Endothelial cell of umbilical vein (primary cell): ENCODE data around the gene GUK1. TPM values are rescaled to one million over a fixed set of nuclear protein-coding genes. Genes with fewer than 3 reads are reported as not detected.

ENCODE experiments used
- BruUV-seq: library from RNA; stranded (reverse); fragments of 400-500 nt; replicated peaks from 2 replicates; lab custom pipeline; 2021; lab: Mats Ljungman, UMichigan
- CTCF ChIA-PET: fragments of 300-600, 350-600 bp; sonication (Branson Sonifier 250); formaldehyde crosslinking; loops from one replicate; lab custom pipeline; 2021; ENCODE audit warnings: antibody characterized with exemption, inconsistent platforms; lab: Charles Lee
- POLR2A ChIA-PET: fragments of 300-600, 350-600 bp; sonication (Branson Sonifier 250); formaldehyde crosslinking; loops from one replicate; lab custom pipeline; 2021; ENCODE audit warnings: antibody characterized with exemption, inconsistent platforms; lab: Charles Lee
- DNase-seq: peaks from one replicate; pipeline ENCODE4 v3.0.0-alpha.2; 2011; ENCODE audit warnings: low read depth, low spot score
- FAIRE-seq: peaks from 2 replicates; lab custom pipeline; 2011; peaks lifted over from hg19 to GRCh38; lab: Jason Lieb, UNC
- H2AFZ ChIP-seq: 2 replicates; pipeline ENCODE4 v1.6.0; 2012; ENCODE audit warnings: low read depth, low read length, control low read depth, inconsistent platforms
- H3K27ac ChIP-seq: 2 replicates; pipeline ENCODE4 v1.5.1; 2011; ENCODE audit warnings: low read depth, mild to moderate bottlenecking, control low read depth, low read length, moderate library complexity; ENCODE audit not compliant: insufficient read depth
- H3K27me3 ChIP-seq, 2 experiments: 2 replicates each; pipeline versions ENCODE4 v1.6.0 to v1.6.1; 2011; ENCODE audit warnings: low read length in 2 of 2, mixed read lengths in 1 of 2; ENCODE audit not compliant: control insufficient read depth in 2 of 2, insufficient read depth in 2 of 2
- H3K36me3 ChIP-seq, 2 experiments: 2 replicates in 1 of 2; 3 replicates in 1 of 2; pipeline ENCODE4 v1.5.1; 2011; ENCODE audit warnings: low read length in 2 of 2, mild to moderate bottlenecking in 1 of 2, moderate library complexity in 1 of 2; ENCODE audit not compliant: control insufficient read depth in 2 of 2, insufficient read depth in 2 of 2; ENCODE audit errors: extremely low read depth in 1 of 2
- H3K4me1 ChIP-seq: 3 replicates; pipeline ENCODE4 v1.5.1; 2011; ENCODE audit warnings: mild to moderate bottlenecking, low read length; ENCODE audit not compliant: control insufficient read depth, insufficient read depth; ENCODE audit errors: extremely low read depth
- H3K4me2 ChIP-seq: 2 replicates; pipeline ENCODE4 v1.6.1; 2011; ENCODE audit warnings: low read length, control low read depth, mixed read lengths; ENCODE audit not compliant: insufficient read depth
- H3K4me3 ChIP-seq, 3 experiments: fragments of 200-600 bp in 1 of 3; sonication (generic), shearing (Covaris generic) in 1 of 3; replicated peaks in 1 of 3; 2 replicates each; pipeline ENCODE4 v1.5.1; 2011 to 2016; ENCODE audit warnings: control low read depth in 3 of 3, low read length in 3 of 3, mild to moderate bottlenecking in 2 of 3, inconsistent platforms in 1 of 3, low read depth in 1 of 3, moderate library complexity in 1 of 3; ENCODE audit not compliant: insufficient read depth in 1 of 3
- H3K79me2 ChIP-seq: 2 replicates; pipeline ENCODE4 v1.6.0; 2012; ENCODE audit warnings: low read length, inconsistent platforms; ENCODE audit not compliant: control insufficient read depth, insufficient read depth
- H3K9ac ChIP-seq: replicated peaks from 2 replicates; pipeline ENCODE3; 2011; ENCODE audit warnings: low read length, control low read depth; ENCODE audit not compliant: insufficient read depth; ENCODE audit errors: extremely low read depth
- H3K9me1 ChIP-seq: replicated peaks from 3 replicates; pipeline ENCODE4 v1.6.0; 2011; ENCODE audit warnings: mild to moderate bottlenecking, low read length; ENCODE audit not compliant: control insufficient read depth, insufficient read depth; ENCODE audit errors: extremely low read depth
- H3K9me3 ChIP-seq: replicated peaks from 2 replicates; pipeline ENCODE4 v1.5.1; 2012; ENCODE audit warnings: low read length, inconsistent platforms; ENCODE audit not compliant: control insufficient read depth, insufficient read depth
- H4K20me1 ChIP-seq: replicated peaks from 2 replicates; pipeline ENCODE3; 2011; ENCODE audit warnings: mild to moderate bottlenecking, low read length; ENCODE audit not compliant: control insufficient read depth, insufficient read depth; ENCODE audit errors: extremely low read depth
- CTCF ChIP-seq, 2 donors: IDR thresholded peaks; 1 replicate in 1 of 2; 2 replicates in 1 of 2; pipeline ENCODE4 v1.5.1; 2011; ENCODE audit warnings: low read length in 2 of 2, mild to moderate bottlenecking in 2 of 2, moderate library complexity in 2 of 2, control low read depth in 1 of 2, inconsistent platforms in 1 of 2, low read depth in 1 of 2; ENCODE audit not compliant: insufficient read depth in 1 of 2; ENCODE audit errors: extremely low read depth in 1 of 2
- FOS ChIP-seq: IDR thresholded peaks from 2 replicates; pipeline ENCODE4 v1.6.1; 2011; ENCODE audit warnings: mild to moderate bottlenecking, low read length, moderate library complexity, borderline replicate concordance; ENCODE audit not compliant: insufficient read depth
- GATA2 ChIP-seq: IDR thresholded peaks from 2 replicates; pipeline ENCODE4 v1.7.0; 2011; ENCODE audit warnings: low read depth, mild to moderate bottlenecking, moderate library complexity, mixed read lengths, low read length; ENCODE audit not compliant: insufficient read length, insufficient read depth
- JUN ChIP-seq: IDR thresholded peaks from 2 replicates; pipeline ENCODE4 v1.6.1; 2011; ENCODE audit warnings: borderline replicate concordance, low read depth; ENCODE audit not compliant: insufficient read length, insufficient read depth
- MAX ChIP-seq: IDR thresholded peaks from 2 replicates; pipeline ENCODE4 v1.6.1; 2011; ENCODE audit not compliant: insufficient read depth, insufficient read length
- MYC ChIP-seq: IDR thresholded peaks from one replicate; pipeline ENCODE4 v1.6.1; 2011; ENCODE audit warnings: mild to moderate bottlenecking, low read depth, low read length
- POLR2A ChIP-seq: IDR thresholded peaks from 2 replicates; pipeline ENCODE4 v1.6.1; 2012; ENCODE audit warnings: low read depth, mild to moderate bottlenecking, control low read depth, low read length
- POLR2AphosphoS5 ChIP-seq: IDR thresholded peaks from 2 replicates; pipeline ENCODE4 v1.6.1; 2012; ENCODE audit warnings: low read depth, mild to moderate bottlenecking, control low read depth, low read length, moderate library complexity; ENCODE audit not compliant: insufficient read depth
- dilution Hi-C: fragments of 300-500 bp; cut with MboI; formaldehyde crosslinking; loops from one replicate; pipeline ENCODE4 v1.15.0; 2019; ENCODE audit warnings: low sequenced_read_pairs; ENCODE audit not compliant: extremely low pct_ligation_motif_present
- intact Hi-C: fragments of 100-400 bp; cut with micrococcal nuclease; formaldehyde crosslinking; loops from one replicate; pipeline ENCODE4 v1.10.0; 2022
- polyA plus RNA-seq, 4 experiments: library from polyadenylated mRNA; depleted of rRNA in 3 of 4; stranded (reverse) in 3 of 4; unstranded in 1 of 4; fragments of >200 nt; gene quantifications; 2 replicates each; pipeline versions ENCODE4 v1.2.1 to v1.2.3, GENCODE V29; 2011 to 2012; ENCODE audit warnings: missing spikeins in 1 of 4
- total RNA-seq: library from RNA; stranded (reverse); gene quantifications from 2 replicates; pipeline ENCODE4 v1.2.3, GENCODE V29; 2021

GUK1 gene
- total and polyA plus RNA-seq, 2 donors (not counting 3 experiments of a cell fraction or from before 2014, with no cell fraction given): 239 to 742 TPM

- Histone ChIP-seq H3K9ac (no peak overlapping the region), H3K4me2 (no peak overlapping the region), H3K9me1 (no peaks in the 10 kb centered on the region), H3K4me3 (no peak overlapping the region), H3K27me3 (no peaks in the 10 kb centered on the region), H4K20me1 (no peaks in the 10 kb centered on the region), H3K4me1 (peaks cover 34% of the 10 kb centered on the region), H3K9me3 (no peaks in the 10 kb centered on the region), H3K27ac (no peak overlapping the region), H2AFZ (no peak overlapping the region), H3K79me2 (peaks cover 68% of the 10 kb centered on the region), H3K36me3 (peaks cover 0 to 16% of the 10 kb centered on the region in 2 experiments)
- intact Hi-C loops: no loop called here
- TF ChIP-seq POLR2A (no peak), JUN (no peak)
- DNase-seq (no peak), FAIRE-seq (no peak)
- POLR2A ChIA-PET: no interaction called here
- CTCF ChIA-PET: no interaction called here
- dilution Hi-C loops: no loop called here
- no TSS peak for BruUV-seq
Observed at GRCh38 chr1:228144993-228145343, 4.9 kb downstream of the GUK1 start.

DNA sequence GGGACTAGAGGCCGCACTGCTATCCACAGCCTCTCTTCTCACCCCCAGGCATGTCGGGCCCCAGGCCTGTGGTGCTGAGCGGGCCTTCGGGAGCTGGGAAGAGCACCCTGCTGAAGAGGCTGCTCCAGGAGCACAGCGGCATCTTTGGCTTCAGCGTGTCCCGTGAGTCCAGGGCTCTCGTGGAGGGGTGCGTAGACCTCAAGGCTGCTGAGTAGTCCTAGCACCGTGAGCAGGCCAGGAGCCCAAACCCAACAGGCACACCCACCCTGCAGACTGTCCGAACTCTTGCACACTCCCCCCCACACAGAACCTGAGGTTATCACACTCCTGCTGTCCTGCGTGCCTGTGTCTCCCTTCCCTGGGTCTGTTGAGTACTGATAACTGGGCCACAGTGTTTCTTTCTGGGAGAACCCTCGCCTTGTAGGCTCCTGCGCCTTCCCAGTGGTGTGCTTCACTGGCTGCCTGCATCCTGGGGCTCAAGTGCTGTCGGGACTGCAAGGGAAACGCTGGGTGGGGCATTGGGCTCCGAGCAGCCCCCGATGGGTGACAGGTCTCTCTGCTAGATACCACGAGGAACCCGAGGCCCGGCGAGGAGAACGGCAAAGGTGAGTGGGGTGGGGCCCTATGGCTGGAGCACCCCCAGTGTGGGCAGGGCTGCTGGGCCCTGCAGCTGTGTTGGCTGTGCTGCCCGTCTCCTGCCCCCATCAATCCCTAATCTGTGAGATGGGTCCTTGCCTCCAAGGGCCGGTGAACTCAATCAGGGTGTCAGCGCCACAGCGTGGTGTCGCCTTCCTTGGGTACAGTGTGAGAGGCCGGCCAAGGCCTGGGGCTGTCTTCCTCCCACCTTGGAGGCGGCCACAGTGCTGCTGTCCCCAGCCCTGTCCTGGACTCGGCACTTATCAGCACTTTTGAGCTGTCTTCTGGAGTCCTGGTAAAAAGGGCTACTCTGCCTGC, 5.7 kb downstream of the GUK1 start:
- no peaks in the 10 kb centered on the region for H3K27me3 ChIP-seq
- peaks cover 34% of the 10 kb centered on the region for H3K4me1 ChIP-seq
- BruUV-seq: no TSS peak
- no peak overlapping the region for H3K4me3 ChIP-seq
- no peak for FAIRE-seq
- no peaks in the 10 kb centered on the region for H3K9me1 ChIP-seq
- H2AFZ ChIP-seq: no peak overlapping the region
- dilution Hi-C loops (no loop called here), intact Hi-C loops (no loop called here)
- no peak for DNase-seq
- no peak overlapping the region for H3K9ac ChIP-seq
- POLR2A ChIA-PET: no interaction called here
- peaks cover 65% of the 10 kb centered on the region for H3K79me2 ChIP-seq
- CTCF ChIA-PET: no interaction called here
- no peaks in the 10 kb centered on the region for H4K20me1 ChIP-seq
- H3K36me3 ChIP-seq: peaks cover 0 to 16% of the 10 kb centered on the region in 2 experiments
- H3K27ac ChIP-seq: no peak overlapping the region
- no peaks in the 10 kb centered on the region for H3K9me3 ChIP-seq
- no peak overlapping the region for H3K4me2 ChIP-seq
- no peak for TF ChIP-seq GATA2
- TF ChIP-seq FOS: no peak
- no peak for TF ChIP-seq CTCF (IDR thresholded peaks at IDR 0.05; ENCODE audit: extremely low read depth in 1 of 2, insufficient read depth in 1 of 2, low read depth in 1 of 2, low read length in 2 of 2)
- TF ChIP-seq MAX: no peak
- no peak for TF ChIP-seq MYC
- TF ChIP-seq POLR2AphosphoS5: no peak
